HG02870 (cell line): Measurements from ENCODE around the gene LAX1.
"Not testable (repeated sequence)": the region's sequence is repeated elsewhere in the genome, so short reads cannot be mapped to it uniquely, and the experiment has no call there.

Source experiments
- ATAC-seq: cut with Tn5 transposase; IDR thresholded peaks from one replicate; pipeline ENCODE4 v1.9.1; 2021; ENCODE audit warnings: mild to moderate bottlenecking, moderate library complexity; ENCODE audit not compliant: unreplicated experiment

The LAX1 gene

GRCh38 chr1:203764105-203765028, 616 bp upstream of the LAX1 start:
- ATAC-seq, result no peak

GRCh38 chr1:203768256-203768655, 3.3 kb downstream of the LAX1 start:
- ATAC-seq, result no peak

DNA sequence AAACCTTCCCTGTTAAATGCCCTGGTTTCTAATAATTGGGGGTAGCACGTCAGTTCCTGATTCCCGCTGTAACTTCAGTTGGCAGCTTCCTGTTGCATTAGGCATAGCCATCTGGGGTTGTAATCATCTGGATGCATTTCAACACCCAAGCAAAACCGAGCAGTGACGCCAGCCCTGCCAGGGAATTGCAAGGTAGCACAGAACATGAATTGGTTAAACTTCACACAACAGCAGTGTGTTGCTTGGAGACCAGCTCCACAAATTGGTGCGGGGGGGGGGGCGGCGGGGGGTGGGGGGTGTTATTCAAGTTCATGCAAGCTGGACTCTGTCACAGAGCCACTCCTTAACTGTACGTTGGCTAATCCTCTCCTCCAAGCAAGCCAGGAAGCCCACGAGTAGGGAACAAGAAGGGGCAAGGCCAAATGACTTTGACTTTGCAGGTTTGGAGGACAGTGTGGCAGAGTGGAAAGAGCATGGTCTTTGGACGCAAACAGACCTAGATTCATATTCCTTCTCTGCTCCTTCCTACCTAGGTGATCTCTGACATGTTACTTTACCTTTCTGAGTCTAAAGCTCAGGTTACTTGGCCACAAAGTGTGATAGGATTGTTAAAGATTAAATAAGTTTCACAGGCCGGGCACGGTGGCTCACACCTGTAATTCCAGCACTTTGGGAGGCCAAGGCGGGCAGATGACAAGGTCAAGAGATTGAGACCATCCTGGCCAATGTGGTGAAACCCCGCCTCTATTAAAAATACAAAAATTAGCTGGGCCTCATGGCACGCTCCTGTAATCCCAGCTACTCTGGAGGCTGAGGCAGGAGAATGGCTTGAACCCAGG, 4.7 kb downstream of the LAX1 start:
- ATAC-seq, result no peak

GRCh38 chr1:203771901-203772301, 6.9 kb downstream of the LAX1 start:
- no peak for ATAC-seq

DNA sequence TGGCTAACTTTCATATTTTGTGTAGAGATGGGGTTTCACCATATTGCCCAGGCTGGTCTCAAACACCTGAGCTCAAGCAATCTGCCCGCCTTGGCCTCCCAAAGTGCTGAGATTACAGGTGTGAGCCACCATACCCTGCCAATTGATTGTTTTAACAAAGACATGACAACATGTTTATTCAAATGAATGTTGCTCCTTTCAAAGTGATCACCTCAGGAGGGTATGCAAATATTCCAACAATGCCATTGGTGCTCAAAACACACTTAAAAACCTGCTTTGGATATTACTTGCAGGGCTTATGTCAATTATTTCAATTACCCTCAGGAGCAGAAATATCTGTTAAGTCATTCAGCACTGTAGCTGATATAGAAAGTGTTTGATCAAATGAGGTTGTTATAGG, 7.9 kb downstream of the LAX1 start:
- ATAC-seq, result no peak

DNA sequence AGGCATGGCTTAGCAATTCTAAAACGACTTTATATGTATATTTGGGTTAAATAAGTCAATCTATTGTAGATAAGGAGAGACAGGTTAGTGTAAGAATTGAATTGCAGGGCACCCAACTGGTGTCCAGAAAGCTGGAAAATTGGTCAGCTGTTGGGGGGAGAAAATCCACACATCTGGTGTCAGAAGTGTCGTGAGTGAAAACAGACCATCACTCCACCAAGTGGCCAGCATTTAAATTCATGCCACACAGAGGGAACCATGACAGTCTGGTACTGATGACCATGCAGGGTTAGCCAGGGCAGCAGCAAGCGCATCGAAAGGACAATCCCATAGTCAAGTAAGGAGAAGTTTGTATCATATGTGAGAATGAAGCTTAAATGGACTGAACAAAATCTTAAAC, 11.7 kb downstream of the LAX1 start:
- no peak for ATAC-seq

DNA sequence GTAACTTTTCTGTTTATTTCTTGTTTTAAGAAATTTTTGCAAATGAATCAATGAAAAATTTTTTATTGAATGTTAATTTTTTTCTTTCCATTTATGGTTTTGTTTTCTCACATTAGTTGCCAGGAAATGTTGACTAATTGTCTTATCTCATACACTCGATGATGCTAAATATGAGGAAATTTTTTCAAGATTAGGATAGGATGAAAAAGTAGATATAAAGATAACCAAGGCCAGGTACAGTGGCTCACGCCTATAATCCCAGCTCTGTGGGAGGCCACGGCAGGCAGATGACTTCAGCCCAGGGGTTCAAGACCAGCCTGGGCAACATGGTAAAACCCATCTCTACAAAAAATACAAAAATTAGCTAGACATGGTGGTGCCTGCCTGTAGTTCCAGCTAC, 12.6 kb downstream of the LAX1 start:
- ATAC-seq, result no peak

DNA sequence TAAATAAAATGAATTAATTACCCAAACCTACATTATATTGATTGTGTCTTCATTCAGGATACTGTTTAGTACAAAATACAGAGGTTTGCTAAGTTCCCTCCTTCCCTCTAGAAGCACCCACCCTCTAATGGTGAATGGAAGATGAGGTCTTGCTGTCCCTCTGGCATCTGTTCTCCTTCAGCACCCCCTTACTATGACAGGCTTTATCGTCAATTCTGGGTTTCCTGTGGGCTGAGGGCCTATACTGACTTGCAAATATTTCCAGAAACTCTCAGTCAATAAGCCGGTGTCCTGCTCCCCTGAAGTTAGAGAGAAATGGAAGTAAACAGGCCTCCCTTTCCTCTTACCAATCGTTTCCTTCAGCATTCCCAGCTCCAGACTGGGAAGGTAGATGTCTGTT, 13.2 kb downstream of the LAX1 start:
- no peak for ATAC-seq

- ATAC-seq, result no peak
These were observed 13.8 kb downstream of the LAX1 start for GRCh38 chr1:203778789-203779188.

- no peak for ATAC-seq
These were observed 17.0 kb downstream of the LAX1 start for GRCh38 chr1:203781962-203782361.

GRCh38 chr1:203789966-203790365, 25.0 kb downstream of the LAX1 start:
- ATAC-seq, result no peak

GRCh38 chr1:203791498-203791897, 26.5 kb downstream of the LAX1 start:
- ATAC-seq, result no peak

DNA sequence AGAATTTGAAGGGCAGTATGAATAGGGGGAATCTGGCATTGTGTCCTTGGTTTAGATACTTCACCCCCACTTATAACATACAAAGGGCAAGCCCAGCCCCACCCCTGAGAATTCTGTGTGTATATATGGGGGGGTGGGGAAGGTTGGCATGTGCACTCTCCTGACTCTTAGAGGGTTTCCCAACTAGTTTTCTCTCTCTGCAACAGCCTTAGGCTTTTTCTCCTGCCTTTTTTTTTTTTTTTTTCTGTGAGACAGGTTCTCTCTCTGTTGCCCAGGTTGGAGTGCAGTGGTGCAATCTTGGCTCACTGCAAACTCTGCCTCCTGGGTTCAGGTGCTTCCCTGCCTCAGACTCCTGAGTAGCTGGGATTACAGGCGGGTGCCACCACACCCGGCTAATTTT, 27.5 kb downstream of the LAX1 start:
- ATAC-seq, result no peak

DNA sequence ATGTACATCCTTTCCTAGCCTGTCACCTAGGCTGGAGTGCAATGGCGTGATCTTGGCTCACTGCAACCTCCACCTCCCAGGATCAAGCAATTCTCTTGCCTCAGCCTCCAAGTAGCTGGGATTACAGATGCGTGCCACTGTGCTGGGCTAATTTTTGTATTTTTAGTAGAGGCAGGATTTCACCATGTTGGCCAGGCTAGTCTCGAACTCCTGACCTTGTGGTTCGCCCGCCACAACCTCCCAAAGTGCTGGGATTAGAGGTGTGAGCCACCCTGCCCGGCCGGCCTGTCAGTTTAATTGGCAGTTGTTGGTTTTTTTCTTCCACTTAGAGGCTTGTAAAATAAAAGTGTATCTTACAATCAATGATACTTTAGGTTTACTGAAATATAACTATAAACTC, 28.6 kb downstream of the LAX1 start:
- ATAC-seq, result not testable (repeated sequence)

- ATAC-seq, result no peak
These were observed 29.9 kb downstream of the LAX1 start for GRCh38 chr1:203794764-203795440.

DNA sequence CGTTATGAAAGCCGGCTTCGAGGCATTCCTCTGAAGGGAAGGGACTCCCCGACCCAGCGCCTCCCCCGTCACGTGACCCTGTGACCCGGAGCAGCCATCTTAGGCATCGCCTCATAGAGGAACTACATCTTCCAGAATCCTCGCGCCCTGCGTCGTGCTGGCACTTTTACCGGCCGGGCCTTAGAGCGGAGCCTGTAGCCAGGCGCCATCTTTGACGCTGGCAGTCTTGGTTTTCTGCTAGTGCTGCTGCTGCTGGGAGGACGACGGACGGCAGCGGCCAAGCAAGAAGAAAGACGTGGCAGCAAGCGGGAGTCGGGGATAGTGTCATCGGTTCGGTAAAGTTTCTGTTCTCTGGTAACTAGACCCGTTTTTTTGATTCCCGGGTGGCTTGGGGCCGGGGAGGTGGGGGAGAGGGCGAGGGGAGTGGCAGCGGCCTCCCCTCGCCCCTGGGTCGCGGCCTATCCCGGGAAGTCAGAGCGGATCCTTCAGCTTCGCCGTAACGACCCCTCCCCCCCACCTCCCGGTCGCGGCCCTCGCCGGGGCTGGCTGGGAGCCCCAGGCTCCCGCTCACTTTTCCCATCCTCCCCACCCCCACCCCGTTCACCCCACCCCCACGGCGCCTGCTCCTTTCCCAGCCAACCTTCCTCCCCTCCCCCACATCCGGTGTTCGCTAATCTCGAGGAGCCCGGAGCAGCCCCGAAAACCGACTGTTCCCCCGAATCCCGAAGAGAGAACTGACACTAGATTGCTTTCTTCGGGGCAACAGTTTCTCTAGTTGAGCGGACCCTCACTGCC, 30.7 kb downstream of the LAX1 start, which contains the start of the genes ZBED6 and ZC3H11A:
TSS of gene ZBED6 (plus strand) at position 183 of the 795 bp plus-strand sequence. CDS start 1,900 bp downstream, outside the sequence.
TSS of gene ZC3H11A (plus strand) at position 183 of the 795 bp plus-strand sequence. CDS start 21,448 bp downstream, outside the sequence.
- ATAC-seq, result peak; percentile 96

GRCh38 chr1:203796236-203796605, 31.2 kb downstream of the LAX1 start:
- no peak for ATAC-seq

GRCh38 chr1:203797216-203797615, 32.2 kb downstream of the LAX1 start:
- ATAC-seq, result no peak

GRCh38 chr1:203797948-203798655, 33.1 kb downstream of the LAX1 start:
- no peak for ATAC-seq

GRCh38 chr1:203799157-203799556, 34.2 kb downstream of the LAX1 start:
- ATAC-seq, result no peak
